GM06990 (cell line): ENCODE data around the gene ZNF132.
"Not testable (repeated sequence)": the region's sequence is repeated elsewhere in the genome, so short reads cannot be mapped to it uniquely, and the experiment has no call there.

Experiments used
- DNase-seq: peaks from one replicate; pipeline ENCODE4 v3.0.0-alpha.2; 2011; ENCODE audit not compliant: insufficient read length; ENCODE audit errors: extremely low read depth
- H3K27me3 ChIP-seq: replicated peaks from 2 replicates; pipeline ENCODE4 v1.6.0; 2011; ENCODE audit warnings: low read length; ENCODE audit not compliant: control insufficient read depth, insufficient read depth
- H3K36me3 ChIP-seq: 2 replicates; pipeline ENCODE4 v1.5.1; 2011; ENCODE audit warnings: low read length; ENCODE audit not compliant: control insufficient read depth, insufficient read depth
- H3K4me3 ChIP-seq: replicated peaks from 2 replicates; pipeline ENCODE4 v1.5.1; 2011; ENCODE audit warnings: low read depth, mild to moderate bottlenecking, control low read depth, low read length
- CTCF ChIP-seq: IDR thresholded peaks from 2 replicates; pipeline ENCODE4 v1.5.1; 2011; ENCODE audit warnings: low read length, control low read depth, mild to moderate bottlenecking, inconsistent platforms; ENCODE audit not compliant: insufficient read depth, poor library complexity, severe bottlenecking

Gene ZNF132

GRCh38 chr19:58408152-58409009 is 31.6 kb downstream of the ZNF132 start, which contains the start of gene ZNF584:
Gene ZNF584 (plus strand): TSS chr19:58408649. CDS start chr19:58409148, 499 bp downstream.
- H3K27me3 ChIP-seq = no peaks in the 10 kb centered on the region

GRCh38 chr19:58407658-58408151 is 32.2 kb downstream of the ZNF132 start:
- TF ChIP-seq CTCF = no peak
- DNase-seq = no peak

More at GRCh38 chr19:58408152-58409009, 31.6 kb downstream of the ZNF132 start, which contains the start of gene ZNF584:
- peak; percentile 28 for TF ChIP-seq CTCF
- H3K36me3 ChIP-seq = no peaks in the 10 kb centered on the region
- DNase-seq = peak; percentile 94
- peak within 1 kb of the TSS; percentile 89 for H3K4me3 ChIP-seq

GRCh38 chr19:58406818-58407657 is 32.9 kb downstream of the ZNF132 start:
- peak overlapping the region; percentile 89 for H3K4me3 ChIP-seq
- DNase-seq = no peak

More at GRCh38 chr19:58407658-58408151, 32.2 kb downstream of the ZNF132 start:
- Histone ChIP-seq H3K4me3 (peak overlapping the region; percentile 89), H3K27me3 (no peaks in the 10 kb centered on the region), H3K36me3 (no peaks in the 10 kb centered on the region)

GRCh38 chr19:58403920-58404478 is 36.0 kb downstream of the ZNF132 start:
- not testable (repeated sequence) for H3K27me3 ChIP-seq, H3K36me3 ChIP-seq, H3K4me3 ChIP-seq, DNase-seq

More at GRCh38 chr19:58406818-58407657, 32.9 kb downstream of the ZNF132 start:
- Histone ChIP-seq H3K27me3 (no peaks in the 10 kb centered on the region), H3K36me3 (no peaks in the 10 kb centered on the region)
- TF ChIP-seq CTCF = peak; percentile 35

- Histone ChIP-seq H3K27me3 (no peaks in the 10 kb centered on the region), H3K36me3 (no peaks in the 10 kb centered on the region; the same call in 1 of the 2 replicates), H3K4me3 (peak overlapping the region; percentile 76)
- TF ChIP-seq CTCF = no peak
- no peak for DNase-seq
Measured at GRCh38 chr19:58401840-58402421, 38.0 kb downstream of the ZNF132 start.
